Fibroblast of lung (primary cell): Measurements from ENCODE around the gene SLC9A5. TPM values are rescaled to one million over a fixed set of nuclear protein-coding genes. Genes with fewer than 3 reads are reported as not detected.

Experiments used
- DNase-seq, 2 donors: peaks; one replicate each; pipeline versions ENCODE4 v3.0.0 to v3.0.0-alpha.2; 2010; ENCODE audit warnings: low read depth in 2 of 2
- H2AFZ ChIP-seq: 2 replicates; pipeline ENCODE4 v1.5.1; 2012; ENCODE audit warnings: low read length, control low read depth, inconsistent platforms
- H3K27ac ChIP-seq: 2 replicates; pipeline ENCODE4 v1.5.1; 2011; ENCODE audit warnings: low read length, control low read depth; ENCODE audit not compliant: insufficient read depth
- H3K27me3 ChIP-seq: 2 replicates; pipeline ENCODE4 v1.5.1; 2011; ENCODE audit warnings: mild to moderate bottlenecking, low read length; ENCODE audit not compliant: control insufficient read depth, insufficient read depth
- H3K36me3 ChIP-seq: 2 replicates; pipeline ENCODE4 v1.5.1; 2011; ENCODE audit warnings: low read length; ENCODE audit not compliant: control insufficient read depth, insufficient read depth
- H3K4me1 ChIP-seq: 2 replicates; pipeline ENCODE4 v1.5.1; 2011; ENCODE audit warnings: low read length; ENCODE audit not compliant: control insufficient read depth, insufficient read depth; ENCODE audit errors: extremely low read depth
- H3K4me2 ChIP-seq: 2 replicates; pipeline ENCODE4 v1.5.1; 2011; ENCODE audit warnings: low read length, control low read depth; ENCODE audit not compliant: insufficient read depth; ENCODE audit errors: extremely low read depth
- H3K4me3 ChIP-seq, 4 experiments: fragments of 200-600 bp in 1 of 4; sonication (generic) in 1 of 4; replicated peaks in 1 of 4; 2 replicates each; pipeline ENCODE4 v1.5.1; 2011 to 2016; ENCODE audit warnings: low read length in 4 of 4, low read depth in 3 of 4, mild to moderate bottlenecking in 3 of 4, control low read depth in 2 of 4, inconsistent platforms in 1 of 4, mixed read lengths in 1 of 4; ENCODE audit not compliant: insufficient read depth in 1 of 4; ENCODE audit errors: control extremely low read depth in 1 of 4
- H3K79me2 ChIP-seq: 2 replicates; pipeline ENCODE4 v1.5.1; 2012; ENCODE audit warnings: mild to moderate bottlenecking, low read length, inconsistent platforms; ENCODE audit not compliant: control insufficient read depth, insufficient read depth
- H3K9ac ChIP-seq: 2 replicates; pipeline ENCODE4 v1.5.1; 2011; ENCODE audit warnings: mild to moderate bottlenecking, low read length, control low read depth; ENCODE audit not compliant: insufficient read depth
- H3K9me3 ChIP-seq: 2 replicates; pipeline ENCODE4 v1.5.1; 2012; ENCODE audit warnings: low read depth, low read length; ENCODE audit not compliant: control insufficient read depth, insufficient read depth
- H4K20me1 ChIP-seq: 2 replicates; pipeline ENCODE4 v1.5.1; 2011; ENCODE audit warnings: low read length; ENCODE audit not compliant: control insufficient read depth, insufficient read depth; ENCODE audit errors: extremely low read depth
- EZH2 ChIP-seq: IDR thresholded peaks from 2 replicates; pipeline ENCODE4 v1.5.1; 2012; ENCODE audit warnings: low read length, control low read depth, mild to moderate bottlenecking; ENCODE audit errors: missing control alignments
- polyA plus RNA-seq, 2 donors: library from polyadenylated mRNA; depleted of rRNA in 1 of 2; stranded (reverse) in 1 of 2; unstranded in 1 of 2; fragments of >200 nt; gene quantifications; 2 replicates each; pipeline ENCODE4 v1.2.1, GENCODE V29; 2011 to 2012; ENCODE audit warnings: missing spikeins in 1 of 2
- total RNA-seq: library from RNA; depleted of rRNA; stranded (reverse); fragments of >200 nt; gene quantifications from 2 replicates; pipeline ENCODE4 v1.2.1, GENCODE V29; 2014
- TF ChIP-seq, protein P1 (sequence below), 2 donors: IDR thresholded peaks in 1 of 2; conservative IDR thresholded peaks in 1 of 2; 1 replicate in 1 of 2; 2 replicates in 1 of 2; pipeline ENCODE4 v1.5.1; 2011 to 2012; ENCODE audit warnings: low read length in 2 of 2, control low read depth in 1 of 2, inconsistent platforms in 1 of 2, low read depth in 1 of 2, mild to moderate bottlenecking in 1 of 2

Gene SLC9A5
- total and polyA plus RNA-seq, 2 donors (not counting 1 experiment from before 2014, with no cell fraction given) = 2.0 to 2.3 TPM

GRCh38 chr16:67269766-67270165 lies 21.0 kb downstream of the SLC9A5 start:
- Histone ChIP-seq H3K79me2 (no peaks in the 10 kb centered on the region), H3K9me3 (no peaks in the 10 kb centered on the region), H2AFZ (no peak overlapping the region), H3K4me2 (no peak overlapping the region), H3K4me3 (no peak overlapping the region), H4K20me1 (no peaks in the 10 kb centered on the region), H3K36me3 (peaks cover 10% of the 10 kb centered on the region), H3K9ac (no peak overlapping the region), H3K4me1 (peaks cover 12% of the 10 kb centered on the region), H3K27me3 (no peaks in the 10 kb centered on the region), H3K27ac (peak overlapping the region; percentile 13)
- DNase-seq = peak in 1 of 2 donors; percentile 97
- TF ChIP-seq, protein P1, sequence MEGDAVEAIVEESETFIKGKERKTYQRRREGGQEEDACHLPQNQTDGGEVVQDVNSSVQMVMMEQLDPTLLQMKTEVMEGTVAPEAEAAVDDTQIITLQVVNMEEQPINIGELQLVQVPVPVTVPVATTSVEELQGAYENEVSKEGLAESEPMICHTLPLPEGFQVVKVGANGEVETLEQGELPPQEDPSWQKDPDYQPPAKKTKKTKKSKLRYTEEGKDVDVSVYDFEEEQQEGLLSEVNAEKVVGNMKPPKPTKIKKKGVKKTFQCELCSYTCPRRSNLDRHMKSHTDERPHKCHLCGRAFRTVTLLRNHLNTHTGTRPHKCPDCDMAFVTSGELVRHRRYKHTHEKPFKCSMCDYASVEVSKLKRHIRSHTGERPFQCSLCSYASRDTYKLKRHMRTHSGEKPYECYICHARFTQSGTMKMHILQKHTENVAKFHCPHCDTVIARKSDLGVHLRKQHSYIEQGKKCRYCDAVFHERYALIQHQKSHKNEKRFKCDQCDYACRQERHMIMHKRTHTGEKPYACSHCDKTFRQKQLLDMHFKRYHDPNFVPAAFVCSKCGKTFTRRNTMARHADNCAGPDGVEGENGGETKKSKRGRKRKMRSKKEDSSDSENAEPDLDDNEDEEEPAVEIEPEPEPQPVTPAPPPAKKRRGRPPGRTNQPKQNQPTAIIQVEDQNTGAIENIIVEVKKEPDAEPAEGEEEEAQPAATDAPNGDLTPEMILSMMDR (conservative IDR thresholded peaks at IDR 0.05 in 1 of 2, IDR thresholded peaks at IDR 0.05 in 1 of 2; ENCODE audit: low read depth in 1 of 2, low read length in 2 of 2) = no peak
- no peak for TF ChIP-seq EZH2

DNA sequence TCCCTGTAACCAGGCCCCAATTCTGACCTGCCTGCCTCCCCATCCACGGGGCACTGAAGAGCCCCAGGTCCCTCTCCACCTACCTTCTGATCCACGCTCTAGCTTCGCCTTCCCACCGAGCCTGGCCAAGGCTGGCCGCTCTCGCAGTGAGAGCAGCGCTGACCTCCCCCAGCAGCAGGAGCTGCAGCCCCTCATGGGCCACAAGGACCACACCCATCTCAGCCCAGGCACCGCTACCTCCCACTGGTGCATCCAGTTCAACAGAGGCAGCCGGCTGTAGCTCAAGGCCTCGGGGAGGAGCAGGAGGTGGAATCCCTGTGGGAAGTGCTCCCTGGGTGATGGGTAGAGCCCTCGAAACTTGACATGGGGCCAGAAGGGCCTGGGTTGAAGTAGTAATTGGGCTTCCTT lies 22.2 kb downstream of the SLC9A5 start:
- TF ChIP-seq, protein P1 (conservative IDR thresholded peaks at IDR 0.05 in 1 of 2, IDR thresholded peaks at IDR 0.05 in 1 of 2; ENCODE audit: low read depth in 1 of 2, low read length in 2 of 2) = no peak
- no peak for TF ChIP-seq EZH2
- peaks cover 10% of the 10 kb centered on the region for H3K36me3 ChIP-seq
- no peaks in the 10 kb centered on the region for H3K9me3 ChIP-seq
- H3K79me2 ChIP-seq = no peaks in the 10 kb centered on the region
- no peak overlapping the region for H3K4me2 ChIP-seq
- no peaks in the 10 kb centered on the region for H4K20me1 ChIP-seq
- no peak overlapping the region for H3K9ac ChIP-seq
- H3K27ac ChIP-seq = no peak overlapping the region
- DNase-seq = no peak
- H2AFZ ChIP-seq = no peak overlapping the region
- no peaks in the 10 kb centered on the region for H3K27me3 ChIP-seq
- H3K4me3 ChIP-seq = no peak overlapping the region
- H3K4me1 ChIP-seq = peaks cover 12% of the 10 kb centered on the region

DNA sequence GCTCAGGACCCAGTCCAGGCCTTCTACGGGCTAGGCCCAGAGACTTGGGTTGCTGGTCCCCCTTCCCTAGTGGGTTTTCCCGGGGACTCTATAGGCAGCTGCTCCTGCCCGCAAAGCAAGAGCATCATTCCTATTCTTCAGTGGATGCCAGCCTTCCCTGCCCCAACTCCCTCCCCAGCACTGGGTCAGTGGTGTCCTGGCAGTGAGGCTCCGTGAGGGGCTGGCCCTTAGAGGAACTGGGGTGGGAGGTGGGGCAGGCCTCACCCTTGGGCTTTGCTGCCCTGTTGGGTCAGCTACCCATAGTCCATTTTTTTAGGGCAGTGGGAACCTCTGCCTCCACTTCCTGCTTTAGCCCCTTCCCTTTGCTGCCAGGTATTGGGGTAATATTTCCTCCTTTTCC lies 22.7 kb downstream of the SLC9A5 start:
- H3K4me2 ChIP-seq = no peak overlapping the region
- TF ChIP-seq EZH2 = no peak
- TF ChIP-seq, protein P1 (conservative IDR thresholded peaks at IDR 0.05 in 1 of 2, IDR thresholded peaks at IDR 0.05 in 1 of 2; ENCODE audit: low read depth in 1 of 2, low read length in 2 of 2) = no peak
- no peak overlapping the region for H2AFZ ChIP-seq
- no peak for DNase-seq
- peaks cover 11% of the 10 kb centered on the region for H3K36me3 ChIP-seq
- H3K27me3 ChIP-seq = no peaks in the 10 kb centered on the region
- H3K9ac ChIP-seq = no peak overlapping the region
- H4K20me1 ChIP-seq = no peaks in the 10 kb centered on the region
- H3K9me3 ChIP-seq = no peaks in the 10 kb centered on the region
- H3K4me3 ChIP-seq = no peak overlapping the region
- H3K27ac ChIP-seq = no peak overlapping the region
- peaks cover 12% of the 10 kb centered on the region for H3K4me1 ChIP-seq
- no peaks in the 10 kb centered on the region for H3K79me2 ChIP-seq
